GM18519 (cell line): ENCODE data around the gene HEG1.
"Not testable (repeated sequence)": the region's sequence is repeated elsewhere in the genome, so short reads cannot be mapped to it uniquely, and the experiment has no call there.

ENCODE experiments used
- ATAC-seq: cut with Tn5 transposase; IDR thresholded peaks from one replicate; pipeline ENCODE4 v1.9.1; 2021; ENCODE audit warnings: mild to moderate bottlenecking, moderate library complexity; ENCODE audit not compliant: unreplicated experiment, low FRiP score

The HEG1 gene

GRCh38 chr3:125055913-125056745 lies at the start of gene HEG1:
Gene HEG1, minus strand, starts transcription at chr3:125055997. Its CDS starts 107 bp downstream, at chr3:125055890.
- no peak for ATAC-seq

GRCh38 chr3:125105116-125105515 lies 49.3 kb upstream of the HEG1 start:
- no peak for ATAC-seq

- ATAC-seq, result no peak
These were observed 48.8 kb upstream of the HEG1 start for GRCh38 chr3:125104639-125105038.

- ATAC-seq, result no peak
These were observed 47.6 kb upstream of the HEG1 start for GRCh38 chr3:125103406-125103805.

- no peak for ATAC-seq
These were observed 46.7 kb upstream of the HEG1 start for GRCh38 chr3:125102470-125102869.

GRCh38 chr3:125098611-125099291 lies 43.0 kb upstream of the HEG1 start:
- no peak for ATAC-seq

- no peak for ATAC-seq
These were observed 34.9 kb upstream of the HEG1 start for GRCh38 chr3:125090649-125091048.

GRCh38 chr3:125087768-125088391 lies 32.1 kb upstream of the HEG1 start:
- no peak for ATAC-seq

GRCh38 chr3:125085166-125085565 lies 29.4 kb upstream of the HEG1 start:
- ATAC-seq, result no peak

GRCh38 chr3:125083776-125084175 lies 28.0 kb upstream of the HEG1 start:
- no peak for ATAC-seq

- not testable (repeated sequence) for ATAC-seq
These were observed 26.5 kb upstream of the HEG1 start for GRCh38 chr3:125082339-125082738.

GRCh38 chr3:125080077-125080476 lies 24.3 kb upstream of the HEG1 start:
- no peak for ATAC-seq

GRCh38 chr3:125079675-125080045 lies 23.9 kb upstream of the HEG1 start:
- no peak for ATAC-seq

GRCh38 chr3:125078951-125079674 lies 23.3 kb upstream of the HEG1 start:
- ATAC-seq, result no peak

GRCh38 chr3:125077864-125078263 lies 22.1 kb upstream of the HEG1 start:
- ATAC-seq, result no peak

- no peak for ATAC-seq
These were observed 20.7 kb upstream of the HEG1 start for GRCh38 chr3:125076464-125076863.

- ATAC-seq, result no peak
These were observed 19.9 kb upstream of the HEG1 start for GRCh38 chr3:125075738-125076137.

- ATAC-seq, result no peak
These were observed 17.7 kb upstream of the HEG1 start for GRCh38 chr3:125073390-125073905.

- ATAC-seq, result no peak
These were observed 17.1 kb upstream of the HEG1 start for GRCh38 chr3:125072749-125073389.

GRCh38 chr3:125072301-125072700 lies 16.5 kb upstream of the HEG1 start:
- no peak for ATAC-seq
